Activated B cell treated with CpG ODN at 0.5 μM for 24 hours (primary cell): Measurements from ENCODE around the gene MAD1L1. TPM values are rescaled to one million over a fixed set of nuclear protein-coding genes. Genes with fewer than 3 reads are reported as not detected.

Experiments used
- ATAC-seq: fragments of 200-7000 bp; cut with Tn5 transposase; one replicate; pipeline ENCODE4 v1.10.0; 2021; ENCODE audit warnings: low read depth, mild to moderate bottlenecking, moderate library complexity
- CTCF ChIA-PET: fragments of 350-600 bp; sonication (Branson Sonifier 250); formaldehyde crosslinking; loops from one replicate; lab custom pipeline; 2021; ENCODE audit warnings: antibody characterized with exemption; lab: Charles Lee
- POLR2A ChIA-PET: fragments of 350-600 bp; sonication (Branson Sonifier 250); formaldehyde crosslinking; loops from one replicate; lab custom pipeline; 2021; ENCODE audit warnings: antibody characterized with exemption; lab: Charles Lee
- DNase-seq: peaks from one replicate; pipeline ENCODE4 v3.0.0; 2022
- H3K27ac Mint-ChIP-seq: one replicate; pipeline ENCODE4 v1.8.0; 2020; ENCODE audit warnings: mixed read lengths
- H3K27me3 Mint-ChIP-seq: one replicate; pipeline ENCODE4 v1.8.0; 2021; ENCODE audit warnings: mixed read lengths
- H3K36me3 Mint-ChIP-seq: one replicate; pipeline ENCODE4 v1.8.0; 2021; ENCODE audit warnings: low read depth, mixed read lengths
- H3K4me1 Mint-ChIP-seq: one replicate; pipeline ENCODE4 v1.8.0; 2021; ENCODE audit warnings: mixed read lengths
- H3K4me3 Mint-ChIP-seq: one replicate; pipeline ENCODE4 v1.8.0; 2020; ENCODE audit warnings: mild to moderate bottlenecking, mixed read lengths
- H3K9me3 Mint-ChIP-seq: one replicate; pipeline ENCODE4 v1.8.0; 2020; ENCODE audit warnings: mixed read lengths
- intact Hi-C: fragments of 100-400 bp; cut with micrococcal nuclease; formaldehyde crosslinking; loops from one replicate; pipeline ENCODE4 v1.15.1; 2024
- total RNA-seq: library from RNA; stranded (reverse); gene quantifications from 2 replicates; pipeline ENCODE4 v1.2.3, GENCODE V29; 2022
- TF ChIP-seq, protein P1 (sequence below): fragments of 200-600 bp; IDR thresholded peaks from one replicate; pipeline ENCODE4 v1.8.0; 2022; ENCODE audit warnings: antibody characterized with exemption, mild to moderate bottlenecking

MAD1L1 gene
- total RNA-seq, 1 donor from 2014 or later, result 54.6 TPM

DNA sequence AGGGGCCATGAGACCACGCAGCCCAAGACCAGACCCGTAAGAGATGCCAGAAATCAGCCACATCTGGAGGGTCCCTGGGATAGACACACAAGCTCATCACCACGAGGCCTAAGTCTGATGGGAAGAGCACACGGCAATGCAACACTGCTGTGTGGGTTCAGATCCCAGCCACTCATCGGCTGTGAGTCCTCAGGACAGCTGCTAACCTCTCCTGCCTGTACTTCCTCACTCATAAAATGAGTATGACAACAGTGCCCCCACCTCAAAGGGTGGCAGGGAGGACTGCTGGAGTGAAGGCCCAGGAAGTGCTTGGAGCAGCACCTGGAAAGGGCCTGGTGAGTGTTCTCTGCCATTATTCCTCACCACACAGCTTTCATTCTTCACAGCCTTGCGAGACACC is 60.9 kb downstream of the MAD1L1 start:
- intact Hi-C loops, result no loop called here
- DNase-seq (no peak), ATAC-seq (no peak)
- H3K4me1 Mint-ChIP-seq, result no peaks in the 10 kb centered on the region
- ChIA-PET CTCF (no interaction called here), POLR2A (no interaction called here)
- no peaks in the 10 kb centered on the region for H3K9me3 Mint-ChIP-seq
- no peak overlapping the region for H3K27ac Mint-ChIP-seq
- no peak overlapping the region for H3K4me3 Mint-ChIP-seq
- TF ChIP-seq, protein P1, sequence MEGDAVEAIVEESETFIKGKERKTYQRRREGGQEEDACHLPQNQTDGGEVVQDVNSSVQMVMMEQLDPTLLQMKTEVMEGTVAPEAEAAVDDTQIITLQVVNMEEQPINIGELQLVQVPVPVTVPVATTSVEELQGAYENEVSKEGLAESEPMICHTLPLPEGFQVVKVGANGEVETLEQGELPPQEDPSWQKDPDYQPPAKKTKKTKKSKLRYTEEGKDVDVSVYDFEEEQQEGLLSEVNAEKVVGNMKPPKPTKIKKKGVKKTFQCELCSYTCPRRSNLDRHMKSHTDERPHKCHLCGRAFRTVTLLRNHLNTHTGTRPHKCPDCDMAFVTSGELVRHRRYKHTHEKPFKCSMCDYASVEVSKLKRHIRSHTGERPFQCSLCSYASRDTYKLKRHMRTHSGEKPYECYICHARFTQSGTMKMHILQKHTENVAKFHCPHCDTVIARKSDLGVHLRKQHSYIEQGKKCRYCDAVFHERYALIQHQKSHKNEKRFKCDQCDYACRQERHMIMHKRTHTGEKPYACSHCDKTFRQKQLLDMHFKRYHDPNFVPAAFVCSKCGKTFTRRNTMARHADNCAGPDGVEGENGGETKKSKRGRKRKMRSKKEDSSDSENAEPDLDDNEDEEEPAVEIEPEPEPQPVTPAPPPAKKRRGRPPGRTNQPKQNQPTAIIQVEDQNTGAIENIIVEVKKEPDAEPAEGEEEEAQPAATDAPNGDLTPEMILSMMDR, result no peak
- no peaks in the 10 kb centered on the region for H3K27me3 Mint-ChIP-seq
- peaks cover 50% of the 10 kb centered on the region for H3K36me3 Mint-ChIP-seq

DNA sequence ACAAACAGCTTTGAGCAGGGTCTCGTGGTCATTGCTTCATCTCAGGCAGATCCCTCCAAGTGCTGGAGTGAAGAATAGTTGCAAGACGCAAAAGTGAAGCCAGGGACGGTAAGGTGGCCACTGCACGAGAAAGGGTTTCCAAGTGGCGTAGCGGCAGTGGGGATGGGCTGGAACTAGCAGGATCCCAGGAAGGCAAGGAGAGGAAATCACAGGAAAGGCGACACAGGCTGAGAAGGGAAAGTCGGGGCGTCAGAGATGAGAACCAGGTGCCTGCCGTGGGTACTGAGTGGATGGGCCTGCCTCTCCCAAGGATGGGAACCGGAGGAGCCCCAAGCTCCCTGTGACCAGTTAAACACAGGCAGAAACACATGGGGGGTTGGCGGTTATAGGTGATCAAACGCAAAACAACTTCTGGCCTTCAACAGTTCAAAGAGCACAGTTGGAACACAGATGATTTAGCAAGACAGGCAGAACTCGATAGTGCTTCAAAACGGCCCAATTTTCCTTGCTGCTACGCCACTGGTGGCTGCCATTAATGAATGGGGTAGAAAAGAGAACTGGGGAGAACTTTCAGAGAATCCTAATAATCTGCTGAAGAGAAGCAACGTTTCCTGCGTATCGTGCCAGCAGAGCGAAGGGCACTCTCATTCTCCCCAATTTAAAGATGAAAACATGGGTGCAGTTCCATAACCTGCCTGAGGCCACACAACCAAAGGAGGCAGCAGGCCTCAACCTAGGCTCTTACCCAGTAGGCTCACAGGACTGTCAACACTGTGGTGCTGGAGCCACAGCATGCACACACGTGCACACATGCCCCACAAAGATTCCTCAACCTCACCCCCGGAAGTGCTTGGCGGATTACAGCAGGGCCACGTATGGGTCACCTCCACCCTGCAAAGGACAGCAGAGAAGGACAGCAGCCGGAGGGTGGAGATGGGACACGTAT is 61.9 kb downstream of the MAD1L1 start:
- CTCF ChIA-PET, result no interaction called here
- POLR2A ChIA-PET, result no interaction called here
- no peaks in the 10 kb centered on the region for H3K27me3 Mint-ChIP-seq
- H3K36me3 Mint-ChIP-seq, result peaks cover 51% of the 10 kb centered on the region
- peaks cover 4% of the 10 kb centered on the region for H3K4me1 Mint-ChIP-seq
- intact Hi-C loops, result no loop called here
- ATAC-seq, result no peak
- no peak for DNase-seq
- H3K9me3 Mint-ChIP-seq, result no peaks in the 10 kb centered on the region
- no peak overlapping the region for H3K4me3 Mint-ChIP-seq
- no peak overlapping the region for H3K27ac Mint-ChIP-seq
- TF ChIP-seq, protein P1, result no peak

DNA sequence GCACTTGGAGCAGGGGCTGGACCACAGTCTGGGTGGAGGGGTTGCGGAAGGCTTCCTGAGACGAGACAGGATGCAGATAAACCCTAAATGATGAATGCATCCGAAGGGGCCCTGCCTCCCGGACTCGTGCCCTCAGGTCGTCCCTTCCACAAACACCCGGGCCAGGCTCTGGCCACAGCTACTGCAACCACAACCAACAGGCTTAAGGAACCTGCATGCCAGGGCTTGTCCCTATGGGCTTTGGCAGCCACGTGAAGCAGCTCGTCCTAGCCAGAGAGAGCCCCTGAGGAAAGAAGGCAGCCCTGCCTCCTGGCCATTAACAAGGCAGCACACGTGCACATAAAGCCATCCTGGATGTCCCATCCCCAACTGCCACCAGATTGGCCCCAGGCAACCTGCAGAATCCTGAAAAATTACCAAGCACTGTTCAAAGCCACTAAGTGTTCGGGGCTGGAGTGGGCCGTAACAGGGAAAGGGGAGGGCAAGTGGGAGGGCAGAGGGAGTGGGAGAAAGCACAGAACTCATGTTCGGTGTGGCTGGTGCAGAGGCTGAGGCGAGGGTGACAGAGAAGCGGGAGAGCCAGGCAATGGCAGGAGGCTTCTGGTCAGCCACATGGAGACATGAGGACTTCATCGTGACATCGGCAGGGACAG is 62.7 kb downstream of the MAD1L1 start:
- Mint-ChIP-seq H3K36me3 (peaks cover 48% of the 10 kb centered on the region), H3K9me3 (no peaks in the 10 kb centered on the region), H3K4me3 (no peak overlapping the region), H3K27me3 (no peaks in the 10 kb centered on the region), H3K27ac (no peak overlapping the region), H3K4me1 (peaks cover 12% of the 10 kb centered on the region)
- ATAC-seq (no peak), DNase-seq (no peak)
- TF ChIP-seq, protein P1, result no peak
- CTCF ChIA-PET, result no interaction called here
- POLR2A ChIA-PET, result no interaction called here
- intact Hi-C loops, result no loop called here

DNA sequence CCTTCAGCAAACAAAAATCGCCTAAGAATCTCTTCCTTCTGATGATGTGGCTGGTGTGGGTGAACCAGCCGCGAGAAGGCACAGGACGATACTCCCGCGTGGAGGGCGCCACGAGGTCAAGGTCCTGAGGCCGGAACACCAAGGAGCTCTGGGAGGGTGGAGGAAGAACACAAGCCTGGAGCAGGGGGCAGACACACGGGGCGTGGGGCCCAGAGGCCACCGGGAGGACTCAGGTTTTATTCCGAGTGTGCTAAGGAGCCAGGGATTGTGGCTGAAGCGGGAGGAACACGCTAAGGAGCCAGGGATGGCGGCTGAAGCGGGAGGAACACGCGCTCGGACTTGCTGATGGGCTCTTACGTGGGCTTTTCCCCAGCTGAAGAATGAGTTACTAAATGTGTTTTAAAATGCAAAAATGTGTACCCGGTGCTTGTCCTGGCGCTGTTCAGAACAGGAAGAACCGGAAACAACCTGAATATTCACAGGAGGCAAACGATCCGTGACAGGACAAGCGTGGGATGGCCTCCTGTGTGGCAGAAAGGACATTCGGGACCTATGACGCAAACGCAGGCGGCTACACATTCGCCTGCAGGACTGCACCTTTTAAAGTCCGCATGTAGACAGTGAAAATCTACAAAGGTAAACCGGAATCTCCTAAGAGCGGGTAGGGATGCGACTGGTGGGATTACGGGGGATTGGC is 64.0 kb downstream of the MAD1L1 start:
- CTCF ChIA-PET, result no interaction called here

More for the DNA sequence above, 64.0 kb downstream of the MAD1L1 start:
- Mint-ChIP-seq H3K36me3 (peaks cover 37% of the 10 kb centered on the region), H3K9me3 (no peaks in the 10 kb centered on the region), H3K4me3 (no peak overlapping the region), H3K27ac (no peak overlapping the region), H3K4me1 (peaks cover 12% of the 10 kb centered on the region), H3K27me3 (no peaks in the 10 kb centered on the region)
- intact Hi-C loops, result no loop called here
- TF ChIP-seq, protein P1, result no peak
- no peak for DNase-seq
- POLR2A ChIA-PET, result no interaction called here
- no peak for ATAC-seq
